HCT116 (cell line): ENCODE results near the gene ANP32D. TPM values are rescaled to one million over a fixed set of nuclear protein-coding genes. Genes with fewer than 3 reads are reported as not detected.

Experiments
- ATAC-seq: fragments of 200-7000 bp; cut with Tn5 transposase; 2 replicates; pipeline ENCODE4 v1.9.1; 2020; ENCODE audit warnings: mild to moderate bottlenecking, moderate library complexity
- BruUV-seq: library from RNA; stranded (reverse); fragments of 400-500 nt; replicated peaks from 2 replicates; lab custom pipeline; 2021; lab: Mats Ljungman, UMichigan
- CTCF ChIA-PET: fragments of 300-600 bp; sonication (Branson Sonifier 250); formaldehyde crosslinking; loops from one replicate; lab custom pipeline; 2021; ENCODE audit warnings: antibody characterized with exemption; lab: Charles Lee
- POLR2A ChIA-PET: fragments of 300-600, 350-600 bp; sonication (Branson Sonifier 250); formaldehyde crosslinking; loops from one replicate; lab custom pipeline; 2021; ENCODE audit warnings: antibody characterized with exemption; lab: Charles Lee
- RAD21 ChIA-PET, 2 experiments: fragments of 300-600 bp; sonication (Branson Sonifier 250); formaldehyde crosslinking; loops; one replicate each; lab custom pipeline; 2023; ENCODE audit warnings: low total read pairs in 2 of 2; ENCODE audit not compliant: uncharacterized antibody in 2 of 2, unreplicated experiment in 2 of 2, low non-redundant PET in 1 of 2; lab: Charles Lee
- DNase-seq: peaks from one replicate; pipeline ENCODE4 v3.0.0-alpha.2; 2010; ENCODE audit warnings: low read depth, low spot score
- H2AFZ ChIP-seq: fragments of 200-600 bp; shearing (Covaris generic), sonication (generic); 2 replicates; pipeline ENCODE4 v1.6.1; 2017; ENCODE audit warnings: low read depth, mixed run types, mixed read lengths, antibody characterized with exemption, low read length; ENCODE audit not compliant: poor library complexity, severe bottlenecking
- H3K27ac ChIP-seq: 2 replicates; pipeline ENCODE4 v1.5.1; 2012; ENCODE audit warnings: low read depth, low read length
- H3K27me3 ChIP-seq: fragments of 200-600 bp; sonication (generic); 2 replicates; pipeline ENCODE4 v1.6.1; 2016; ENCODE audit warnings: mixed run types, low read length, mixed read lengths; ENCODE audit not compliant: insufficient read depth
- H3K36me3 ChIP-seq, 2 experiments: fragments of 200-500 bp in 1 of 2; fragments of 200-600 bp in 1 of 2; sonication (Bioruptor generic) in 1 of 2; sonication (generic) in 1 of 2; 2 replicates each; pipeline versions ENCODE4 v1.5.1 to v1.6.1; 2014 to 2016; ENCODE audit warnings: low read length in 2 of 2, inconsistent platforms in 1 of 2, mixed read lengths in 1 of 2, mixed run types in 1 of 2; ENCODE audit not compliant: insufficient read depth in 2 of 2, control insufficient read depth in 1 of 2
- H3K4me1 ChIP-seq, 2 experiments: fragments of 200-600 bp in 1 of 2; sonication (generic) in 1 of 2; 2 replicates each; pipeline versions ENCODE4 v1.5.1 to v1.6.1; 2012 to 2017; ENCODE audit warnings: low read length in 2 of 2, inconsistent platforms in 1 of 2, mild to moderate bottlenecking in 1 of 2, mixed read lengths in 1 of 2, mixed run types in 1 of 2, moderate library complexity in 1 of 2; ENCODE audit not compliant: insufficient read depth in 2 of 2, control insufficient read depth in 1 of 2
- H3K4me2 ChIP-seq: fragments of 200-600 bp; sonication (generic); 2 replicates; pipeline ENCODE4 v1.6.1; 2017; ENCODE audit warnings: mixed run types, low read length, mixed read lengths
- H3K4me3 ChIP-seq, 2 experiments: fragments of 200-600 bp in 1 of 2; sonication (generic) in 1 of 2; replicated peaks in 1 of 2; 2 replicates each; pipeline ENCODE4 v1.5.1; 2011 to 2016; ENCODE audit warnings: low read length in 2 of 2, control low read depth in 1 of 2, low read depth in 1 of 2, mild to moderate bottlenecking in 1 of 2, mixed read lengths in 1 of 2, mixed run types in 1 of 2
- H3K79me2 ChIP-seq: fragments of 200-600 bp; sonication (generic); 2 replicates; pipeline ENCODE4 v1.6.1; 2017; ENCODE audit warnings: mild to moderate bottlenecking, mixed run types, low read length, moderate library complexity, mixed read lengths; ENCODE audit not compliant: insufficient read depth
- H3K9ac ChIP-seq: fragments of 200-600 bp; sonication (generic); 2 replicates; pipeline ENCODE4 v1.6.1; 2016; ENCODE audit warnings: low read length, mixed read lengths
- H3K9me2 ChIP-seq: fragments of 200-600 bp; sonication (generic), shearing (Covaris generic); 2 replicates; pipeline ENCODE4 v1.6.1; 2017; ENCODE audit warnings: mixed run types, mild to moderate bottlenecking, moderate library complexity; ENCODE audit not compliant: insufficient read depth
- H3K9me3 ChIP-seq, 2 experiments: fragments of 200-500 bp in 1 of 2; fragments of 200-600 bp in 1 of 2; sonication (Bioruptor generic) in 1 of 2; sonication (generic) in 1 of 2; 2 replicates each; pipeline ENCODE4 v1.6.1; 2014 to 2017; ENCODE audit warnings: low read length in 2 of 2, mixed read lengths in 2 of 2, inconsistent platforms in 1 of 2, low read depth in 1 of 2, mild to moderate bottlenecking in 1 of 2, mixed run types in 1 of 2, moderate library complexity in 1 of 2; ENCODE audit not compliant: control insufficient read depth in 1 of 2, insufficient read depth in 1 of 2
- H4K20me1 ChIP-seq: fragments of 200-600 bp; sonication (generic), shearing (Covaris generic); 2 replicates; pipeline ENCODE4 v1.6.1; 2017; ENCODE audit warnings: mixed run types, mild to moderate bottlenecking, moderate library complexity; ENCODE audit not compliant: insufficient read depth
- CEBPB ChIP-seq: IDR thresholded peaks from 2 replicates; pipeline ENCODE4 v1.6.1; 2012; ENCODE audit warnings: low read depth
- CTCF ChIP-seq, 3 experiments: fragments of 200-600 bp in 1 of 3; sonication (generic) in 1 of 3; IDR thresholded peaks in 2 of 3; conservative IDR thresholded peaks in 1 of 3; 2 replicates each; pipeline ENCODE4 v1.5.1; 2012 to 2017; ENCODE audit warnings: low read depth in 2 of 3, low read length in 2 of 3, antibody characterized with exemption in 1 of 3, borderline replicate concordance in 1 of 3, control low read depth in 1 of 3, mild to moderate bottlenecking in 1 of 3, mixed read lengths in 1 of 3, mixed run types in 1 of 3, moderate library complexity in 1 of 3; ENCODE audit not compliant: insufficient read depth in 1 of 3
- EGR1 ChIP-seq: IDR thresholded peaks from 2 replicates; pipeline ENCODE4 v1.6.1; 2012; ENCODE audit warnings: low read depth
- ELF1 ChIP-seq: IDR thresholded peaks from 2 replicates; pipeline ENCODE4 v1.6.1; 2012; ENCODE audit warnings: low read depth, borderline replicate concordance
- EZH2phosphoT487 ChIP-seq: fragments of 200-600 bp; IDR thresholded peaks from 2 replicates; pipeline ENCODE4 v1.6.1; 2018; ENCODE audit warnings: antibody characterized with exemption, borderline replicate concordance
- FOSL1 ChIP-seq: IDR thresholded peaks from 2 replicates; pipeline ENCODE4 v1.6.1; 2012; ENCODE audit warnings: low read depth
- MAX ChIP-seq: IDR thresholded peaks from 2 replicates; pipeline ENCODE4 v1.6.1; 2012
- SIN3A ChIP-seq: IDR thresholded peaks from 2 replicates; pipeline ENCODE4 v1.6.1; 2012; ENCODE audit warnings: low read depth
- SP1 ChIP-seq: IDR thresholded peaks from 2 replicates; pipeline ENCODE4 v1.6.1; 2012; ENCODE audit warnings: low read depth
- TCF7L2 ChIP-seq: IDR thresholded peaks from 2 replicates; pipeline ENCODE4 v1.7.0; 2011; ENCODE audit warnings: borderline replicate concordance, inconsistent platforms; ENCODE audit not compliant: insufficient read depth, insufficient read length; ENCODE audit errors: extremely low read depth
- YY1 ChIP-seq: IDR thresholded peaks from 2 replicates; pipeline ENCODE4 v1.6.1; 2011; ENCODE audit warnings: low read length, low read depth, moderate library complexity, mild to moderate bottlenecking; ENCODE audit not compliant: insufficient replicate concordance; ENCODE audit errors: extremely low read depth
- ZBTB33 ChIP-seq: IDR thresholded peaks from 2 replicates; pipeline ENCODE4 v1.6.1; 2011; ENCODE audit warnings: mild to moderate bottlenecking, low read length, moderate library complexity; ENCODE audit not compliant: insufficient replicate concordance; ENCODE audit errors: extremely low read depth
- ZFX ChIP-seq: fragments of 450-650 bp; IDR thresholded peaks from 2 replicates; pipeline ENCODE4 v1.6.1; 2017
- ZNF274 ChIP-seq: fragments of 200-500 bp; sonication (Bioruptor generic); IDR thresholded peaks from 2 replicates; pipeline ENCODE4 v1.6.1; 2014; ENCODE audit warnings: mild to moderate bottlenecking, low read depth, low read length, inconsistent platforms
- intact Hi-C: fragments of 100-400 bp; cut with micrococcal nuclease; formaldehyde crosslinking; loops from 2 replicates; pipeline ENCODE4 v1.10.0; 2022
- total RNA-seq: library from RNA; stranded (reverse); gene quantifications from one replicate; pipeline ENCODE4 v1.2.1, GENCODE V29; 2021; ENCODE audit not compliant: unreplicated experiment

The ANP32D gene
- total RNA-seq, 1 experiment from 2014 or later: not detected

GRCh38 chr12:48512855-48513254, 40.5 kb downstream of the ANP32D start:
- BruUV-seq: no TSS peak
- no peak for TF ChIP-seq MAX
- TF ChIP-seq SIN3A: no peak
- TF ChIP-seq ELF1: no peak
- no peak for TF ChIP-seq EGR1
- no peak for TF ChIP-seq ZNF274
- TF ChIP-seq EZH2phosphoT487: no peak
- no peak for TF ChIP-seq CEBPB
- ChIA-PET RAD21 (no interaction called here), POLR2A (no interaction called here), CTCF (no interaction called here)
- intact Hi-C loops: no loop called here
- ATAC-seq (no peak), DNase-seq (no peak)
- Histone ChIP-seq H3K4me3 (no peak overlapping the region), H4K20me1 (no peaks in the 10 kb centered on the region), H3K27ac (no peak overlapping the region), H3K4me2 (no peak overlapping the region), H2AFZ (no peak overlapping the region), H3K36me3 (no peaks in the 10 kb centered on the region), H3K9me2 (no peaks in the 10 kb centered on the region), H3K79me2 (no peaks in the 10 kb centered on the region), H3K9me3 (no peaks in the 10 kb centered on the region), H3K27me3 (no peaks in the 10 kb centered on the region), H3K4me1 (no peaks in the 10 kb centered on the region), H3K9ac (no peak overlapping the region)

GRCh38 chr12:48514728-48515127, 42.4 kb downstream of the ANP32D start:
- POLR2A ChIA-PET: no interaction called here
- Histone ChIP-seq H3K4me1 (no peaks in the 10 kb centered on the region), H3K79me2 (no peaks in the 10 kb centered on the region), H3K4me3 (no peak overlapping the region), H3K4me2 (no peak overlapping the region), H3K9me3 (no peaks in the 10 kb centered on the region), H3K9me2 (no peaks in the 10 kb centered on the region), H3K27me3 (no peaks in the 10 kb centered on the region), H3K36me3 (no peaks in the 10 kb centered on the region), H2AFZ (no peak overlapping the region), H3K27ac (no peak overlapping the region), H4K20me1 (no peaks in the 10 kb centered on the region), H3K9ac (no peak overlapping the region)
- BruUV-seq: no TSS peak
- CTCF ChIA-PET: no interaction called here
- RAD21 ChIA-PET: no interaction called here
- no peak for DNase-seq
- ATAC-seq: no peak
- TF ChIP-seq YY1 (no peak), ZFX (no peak), TCF7L2 (no peak), CTCF (IDR thresholded peaks at IDR 0.05 in 2 of 3, conservative IDR thresholded peaks at IDR 0.05 in 1 of 3; ENCODE audit: borderline replicate concordance in 1 of 3, insufficient read depth in 1 of 3, low read depth in 2 of 3, low read length in 2 of 3) (no peak), EZH2phosphoT487 (no peak), FOSL1 (no peak), SP1 (no peak), SIN3A (no peak), CEBPB (no peak), ZBTB33 (no peak)
- intact Hi-C loops: no loop called here
